Breast epithelium (tissue), 3 donors: Measurements from ENCODE around the gene ATP6V0E2.

Source experiments
- CTCF ChIP-seq, 3 donors: fragments of 450-650 bp; IDR thresholded peaks; one replicate each; pipeline ENCODE4 v1.5.1; 2016 to 2017; ENCODE audit warnings: antibody characterized with exemption in 3 of 3, mild to moderate bottlenecking in 3 of 3, moderate library complexity in 3 of 3
- POLR2A ChIP-seq: fragments of 450-650 bp; IDR thresholded peaks from one replicate; pipeline ENCODE4 v1.6.1; 2016; ENCODE audit warnings: antibody characterized with exemption, mild to moderate bottlenecking, moderate library complexity
- POLR2AphosphoS5 ChIP-seq, 3 donors: sonication (generic); formaldehyde crosslinking; IDR thresholded peaks; one replicate each; pipeline ENCODE4 v1.6.1; 2017; ENCODE audit warnings: antibody characterized with exemption in 3 of 3

DNA sequence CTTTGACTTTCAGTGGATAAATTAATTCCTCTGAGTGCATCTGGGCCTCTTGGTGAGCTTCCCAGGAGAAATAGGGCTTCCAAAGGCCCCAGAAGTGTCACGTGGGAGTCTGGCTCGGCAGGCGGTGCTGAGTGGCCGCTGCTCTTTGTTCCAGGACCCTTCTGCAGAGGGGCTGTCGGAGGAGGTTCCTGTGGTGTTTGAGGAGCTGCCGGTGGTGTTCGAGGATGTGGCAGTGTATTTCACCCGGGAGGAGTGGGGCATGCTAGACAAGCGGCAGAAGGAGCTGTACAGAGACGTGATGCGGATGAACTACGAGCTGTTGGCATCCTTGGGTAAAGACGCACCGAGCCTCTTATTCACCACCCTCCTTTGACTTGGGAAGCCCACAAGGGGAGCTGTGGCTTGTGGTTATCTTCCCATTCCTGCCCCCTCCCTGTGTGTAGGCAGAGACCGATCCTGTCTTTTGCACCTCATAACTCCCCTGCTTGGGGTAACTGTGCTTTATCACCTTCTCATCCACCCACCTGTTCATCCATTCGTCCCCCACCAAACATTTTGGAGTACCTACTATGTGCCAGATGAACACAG is 23.7 kb upstream of the ATP6V0E2 start:
- no peak for TF ChIP-seq POLR2A
- no peak for TF ChIP-seq CTCF (IDR thresholded peaks at IDR 0.05)
- no peak for TF ChIP-seq POLR2AphosphoS5 (IDR thresholded peaks at IDR 0.05)
